ENCODE results near the gene APOL2. TPM values are rescaled to one million over a fixed set of nuclear protein-coding genes. Genes with fewer than 3 reads are reported as not detected.

Gene APOL2
- total RNA-seq, 4 donors from 2014 or later: 14.6 to 44.5 (median 23.5) TPM

GRCh38 chr22:36239150-36239400 is 252 bp downstream of the APOL2 start:
- TF ChIP-seq CTCF (IDR thresholded peaks at IDR 0.05): no peak
- no peak for TF ChIP-seq POLR2A (IDR thresholded peaks at IDR 0.05)
- Histone ChIP-seq H3K27me3 (no peaks in the 10 kb centered on the region), H3K4me1 (peaks cover 27 to 60% (median 39%) of the 10 kb centered on the region in 3 donors), H3K4me3 (peak overlapping the region; percentile 48 to 79 (median 60)), H3K27ac (peak overlapping the region; percentile 87 to 95 (median 90)), H3K9me3 (no peaks in the 10 kb centered on the region), H3K36me3 (peaks cover 0 to 24% (median 0%) of the 10 kb centered on the region in 3 donors)
- no peak for DNase-seq
- intact Hi-C loops (cut with DNase I): no loop called here
- WGBS, 2 donors: 0% methylated on average over 4 of the region's 4 CpGs

- Histone ChIP-seq H3K27me3 (no peaks in the 10 kb centered on the region), H3K36me3 (peaks cover 0 to 29% (median 0%) of the 10 kb centered on the region in 3 donors), H3K4me3 (peak overlapping the region; percentile 48 to 79 (median 60)), H3K4me1 (peaks cover 27 to 55% (median 37%) of the 10 kb centered on the region in 3 donors), H3K9me3 (no peaks in the 10 kb centered on the region), H3K27ac (peak overlapping the region; percentile 87 to 95 (median 90))
- 0 to 4% methylated on average over 3 to 5 of the region's 5 CpGs for WGBS, 2 donors
- intact Hi-C loops (cut with DNase I): no loop called here
- DNase-seq: no peak
- TF ChIP-seq POLR2A (IDR thresholded peaks at IDR 0.05): no peak
- TF ChIP-seq CTCF (IDR thresholded peaks at IDR 0.05): no peak
Observed at GRCh38 chr22:36238373-36239149, 766 bp downstream of the APOL2 start.

- intact Hi-C loops (cut with DNase I): no loop called here
- WGBS, 2 donors: 63 to 67% methylated on average over 10 to 12 of the region's 12 CpGs
- Histone ChIP-seq H3K27me3 (no peaks in the 10 kb centered on the region), H3K4me1 (peaks cover 27 to 54% (median 37%) of the 10 kb centered on the region in 3 donors), H3K4me3 (peak overlapping the region; percentile 4 to 79 (median 60)), H3K36me3 (peaks cover 1 to 38% (median 7%) of the 10 kb centered on the region in 3 donors), H3K9me3 (no peaks in the 10 kb centered on the region), H3K27ac (peak overlapping the region; percentile 87 to 95 (median 90))
- TF ChIP-seq POLR2A (IDR thresholded peaks at IDR 0.05): no peak
- TF ChIP-seq CTCF (IDR thresholded peaks at IDR 0.05): no peak
- DNase-seq: no peak
Observed at GRCh38 chr22:36237462-36238372, 1.6 kb downstream of the APOL2 start.

GRCh38 chr22:36236388-36237319 is 2.7 kb downstream of the APOL2 start:
- H3K4me1 ChIP-seq: peaks cover 27 to 54% (median 37%) of the 10 kb centered on the region in 3 donors
- no peak for DNase-seq
- H3K9me3 ChIP-seq: no peaks in the 10 kb centered on the region
- 55 to 66% methylated on average over 8 to 10 of the region's 14 CpGs for WGBS, 2 donors
- H3K27me3 ChIP-seq: no peaks in the 10 kb centered on the region
- peaks cover 8 to 48% (median 10%) of the 10 kb centered on the region in 3 donors for H3K36me3 ChIP-seq
- peak overlapping the region in 2 of 4 donors; percentile 51 to 79 for H3K4me3 ChIP-seq
- TF ChIP-seq CTCF (IDR thresholded peaks at IDR 0.05): no peak
- TF ChIP-seq POLR2A (IDR thresholded peaks at IDR 0.05): peak in 1 of 4 donors; percentile 13
- intact Hi-C loops (cut with DNase I): no loop called here
- peak overlapping the region; percentile 87 to 95 (median 90) for H3K27ac ChIP-seq

All from esophagus squamous epithelium (tissue), 5 donors.